NOMO-1 treated with dmso at 0.1 percent for 144 hours (cell line): ENCODE data around the gene TSPAN14.
"Not testable (repeated sequence)": the region's sequence is repeated elsewhere in the genome, so short reads cannot be mapped to it uniquely, and the experiment has no call there.

ENCODE experiments used
- DNase-seq: peaks from one replicate; lab custom pipeline; 2025; ENCODE audit not compliant: unreplicated experiment; lab: John Stamatoyannopoulos, UW

Gene TSPAN14

GRCh38 chr10:80453842-80454512 lies at the start of gene TSPAN14:
TSPAN14 (plus strand) TSS chr10:80454310; CDS start chr10:80489234, 34,924 bp downstream.
- peak; percentile 64 for DNase-seq

- DNase-seq = no peak
These were observed 49.1 kb upstream of the TSPAN14 start for GRCh38 chr10:80405035-80405434.

- DNase-seq = no peak
These were observed 48.5 kb upstream of the TSPAN14 start for GRCh38 chr10:80405626-80406025.

GRCh38 chr10:80406204-80406603 lies 47.9 kb upstream of the TSPAN14 start:
- DNase-seq = no peak

GRCh38 chr10:80407812-80408241 lies 46.3 kb upstream of the TSPAN14 start:
- no peak for DNase-seq

- DNase-seq = peak; percentile 66
These were observed 45.6 kb upstream of the TSPAN14 start, which contains the start of gene PRXL2A for GRCh38 chr10:80408242-80409101. PRXL2A (plus strand) TSS chr10:80408551; CDS start chr10:80420468, 11,917 bp downstream.

- no peak for DNase-seq
These were observed 45.0 kb upstream of the TSPAN14 start for GRCh38 chr10:80409121-80409520.

- DNase-seq = no peak
These were observed 44.0 kb upstream of the TSPAN14 start for GRCh38 chr10:80410122-80410521.

- DNase-seq = no peak
These were observed 43.4 kb upstream of the TSPAN14 start for GRCh38 chr10:80410578-80411145.

GRCh38 chr10:80411267-80411668 lies 42.8 kb upstream of the TSPAN14 start:
- no peak for DNase-seq

- no peak for DNase-seq
These were observed 42.4 kb upstream of the TSPAN14 start for GRCh38 chr10:80411681-80412220.

GRCh38 chr10:80412486-80412885 lies 41.6 kb upstream of the TSPAN14 start:
- no peak for DNase-seq

- no peak for DNase-seq
These were observed 40.7 kb upstream of the TSPAN14 start for GRCh38 chr10:80413271-80413996.

GRCh38 chr10:80414142-80414895 lies 39.8 kb upstream of the TSPAN14 start:
- DNase-seq = no peak

- no peak for DNase-seq
These were observed 38.2 kb upstream of the TSPAN14 start for GRCh38 chr10:80415734-80416478.

GRCh38 chr10:80416479-80417098 lies 37.5 kb upstream of the TSPAN14 start:
- DNase-seq = no peak

GRCh38 chr10:80417256-80417655 lies 36.9 kb upstream of the TSPAN14 start:
- not testable (repeated sequence) for DNase-seq

GRCh38 chr10:80421050-80421706 lies 32.9 kb upstream of the TSPAN14 start:
- no peak for DNase-seq
